GM10266 (cell line): Measurements from ENCODE around the gene ACSS2.

Experiments
- DNase-seq: peaks from one replicate; pipeline ENCODE4 v3.0.0; 2012; ENCODE audit errors: extremely low spot score
- TF ChIP-seq, protein P1 (sequence below): IDR thresholded peaks from 2 replicates; pipeline ENCODE4 v1.5.1; 2012; ENCODE audit warnings: mild to moderate bottlenecking, low read depth; ENCODE audit not compliant: control insufficient read depth, insufficient read depth; ENCODE audit errors: missing control alignments

The ACSS2 gene

DNA sequence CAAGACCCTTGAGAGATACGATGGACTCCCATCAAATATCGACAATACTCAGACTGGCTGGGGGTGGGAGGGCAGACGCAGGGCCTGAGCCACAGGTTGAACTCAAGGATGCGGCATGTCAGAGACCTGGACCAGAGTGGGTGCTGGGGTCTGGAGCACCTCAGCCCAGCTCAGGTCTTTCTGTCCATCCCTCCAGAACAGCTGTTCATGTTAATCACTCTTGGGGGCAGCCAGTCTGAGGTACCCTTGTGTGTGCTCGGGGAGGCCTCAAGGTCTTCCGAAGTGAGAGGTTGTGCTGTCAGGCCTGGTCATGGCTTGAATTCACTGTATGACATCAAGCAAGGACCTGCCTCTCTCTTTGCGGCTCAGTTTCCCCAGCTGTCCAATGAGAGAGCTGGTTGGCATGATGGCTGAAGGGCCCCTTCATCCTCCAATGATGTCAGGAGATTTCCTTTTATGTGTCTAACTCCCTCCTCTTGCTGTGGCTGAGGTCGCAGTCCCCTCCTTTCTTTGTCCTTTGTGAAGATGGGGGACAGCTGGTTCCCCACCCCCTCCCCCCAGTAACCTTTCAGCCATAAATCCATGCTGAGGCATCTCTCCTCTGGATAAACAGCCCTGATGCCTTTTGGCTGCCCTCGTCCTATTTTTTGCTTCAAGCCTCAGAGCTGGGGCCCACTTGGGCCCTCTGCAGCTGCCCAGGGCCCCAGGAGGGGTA lies 94.6 kb downstream of the ACSS2 start:
- TF ChIP-seq, protein P1, sequence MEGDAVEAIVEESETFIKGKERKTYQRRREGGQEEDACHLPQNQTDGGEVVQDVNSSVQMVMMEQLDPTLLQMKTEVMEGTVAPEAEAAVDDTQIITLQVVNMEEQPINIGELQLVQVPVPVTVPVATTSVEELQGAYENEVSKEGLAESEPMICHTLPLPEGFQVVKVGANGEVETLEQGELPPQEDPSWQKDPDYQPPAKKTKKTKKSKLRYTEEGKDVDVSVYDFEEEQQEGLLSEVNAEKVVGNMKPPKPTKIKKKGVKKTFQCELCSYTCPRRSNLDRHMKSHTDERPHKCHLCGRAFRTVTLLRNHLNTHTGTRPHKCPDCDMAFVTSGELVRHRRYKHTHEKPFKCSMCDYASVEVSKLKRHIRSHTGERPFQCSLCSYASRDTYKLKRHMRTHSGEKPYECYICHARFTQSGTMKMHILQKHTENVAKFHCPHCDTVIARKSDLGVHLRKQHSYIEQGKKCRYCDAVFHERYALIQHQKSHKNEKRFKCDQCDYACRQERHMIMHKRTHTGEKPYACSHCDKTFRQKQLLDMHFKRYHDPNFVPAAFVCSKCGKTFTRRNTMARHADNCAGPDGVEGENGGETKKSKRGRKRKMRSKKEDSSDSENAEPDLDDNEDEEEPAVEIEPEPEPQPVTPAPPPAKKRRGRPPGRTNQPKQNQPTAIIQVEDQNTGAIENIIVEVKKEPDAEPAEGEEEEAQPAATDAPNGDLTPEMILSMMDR = no peak
- DNase-seq = no peak

DNA sequence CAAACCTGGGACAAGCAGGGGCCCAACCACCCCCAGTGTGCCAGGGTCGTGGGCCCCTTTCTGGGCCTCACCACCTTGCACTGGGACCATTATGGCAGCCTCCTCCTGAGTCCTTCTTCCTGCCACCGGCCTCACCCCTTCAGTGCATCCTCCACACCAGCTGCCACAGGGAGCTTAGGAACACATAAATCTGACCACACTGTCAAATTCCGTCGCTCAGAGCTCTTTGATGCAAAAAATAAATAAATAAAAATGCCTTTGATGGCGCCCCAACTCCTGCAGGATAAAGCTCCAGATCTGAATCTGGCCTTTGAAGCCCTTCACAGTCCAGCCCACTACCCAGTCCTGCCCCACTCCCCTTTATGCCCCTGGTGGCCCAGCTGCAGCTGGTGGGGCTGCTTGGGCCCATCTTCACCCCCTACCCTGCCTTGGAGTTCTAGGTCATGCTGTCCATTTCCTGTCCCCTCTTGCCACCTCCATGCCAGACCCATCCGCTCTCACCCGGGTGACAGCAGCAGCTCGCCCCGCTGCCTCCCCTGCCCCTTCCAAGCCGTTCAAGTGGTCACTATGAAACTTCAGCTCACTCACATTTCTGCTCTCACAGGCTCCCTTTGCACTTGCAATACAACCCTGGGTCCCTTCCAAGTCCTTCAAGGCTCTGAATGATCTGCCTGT lies 95.3 kb downstream of the ACSS2 start:
- no peak for DNase-seq
- TF ChIP-seq, protein P1 = no peak

DNA sequence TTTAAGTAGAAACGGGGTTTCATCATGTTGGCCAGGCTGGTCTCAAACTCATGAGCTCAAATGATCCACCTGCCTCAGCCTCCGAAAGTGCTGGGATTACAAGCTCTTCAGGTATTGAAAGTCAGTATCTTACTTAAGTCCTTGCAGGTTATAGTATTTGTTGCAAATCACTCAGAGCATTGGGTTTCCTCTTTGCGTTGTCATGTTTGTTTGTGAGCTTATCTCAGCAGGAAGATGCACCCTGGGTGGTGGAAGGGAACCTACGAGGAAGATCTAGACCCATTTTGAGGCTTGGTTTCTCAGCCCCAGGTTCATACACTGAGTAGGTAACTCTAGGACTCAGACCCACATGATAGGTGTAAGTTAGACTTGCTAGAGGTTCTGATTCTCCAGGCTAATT lies 97.8 kb downstream of the ACSS2 start:
- no peak for DNase-seq

DNA sequence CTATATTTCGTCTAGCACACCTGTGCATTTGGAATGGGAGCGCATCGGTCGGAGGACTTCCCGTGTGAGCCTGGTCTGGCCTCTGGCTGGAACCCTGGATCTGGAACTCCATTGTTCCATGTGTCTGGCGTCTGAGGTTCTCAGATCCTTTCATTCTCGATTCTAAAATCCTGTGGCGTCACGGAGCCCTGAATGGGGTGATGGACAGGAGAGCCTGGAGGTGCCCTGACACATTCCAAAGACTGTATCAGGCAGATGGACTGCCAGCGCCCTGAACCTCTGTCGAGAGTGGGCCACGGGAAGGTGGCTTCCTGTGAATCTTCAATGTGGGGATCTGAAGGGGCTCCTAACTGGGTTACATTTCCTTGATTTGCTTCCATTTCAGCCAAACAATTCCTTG lies 99.9 kb downstream of the ACSS2 start:
- TF ChIP-seq, protein P1 = no peak
- no peak for DNase-seq

More for the DNA sequence above, 97.8 kb downstream of the ACSS2 start:
- TF ChIP-seq, protein P1 = no peak
